Measurements from ENCODE around the gene RRP1.

The RRP1 gene

GRCh38 chr21:43789276-43790009 lies at the start of gene RRP1:
Gene RRP1 (plus strand): TSS chr21:43789577. CDS start chr21:43789630, 53 bp downstream.
- FAIRE-seq (peak; percentile 82), DNase-seq (ENCODE audit: insufficient read length, low spot score) (peak; percentile 94)

- no peak for DNase-seq (ENCODE audit: insufficient read length, low spot score)
- FAIRE-seq = no peak
Observed at GRCh38 chr21:43739621-43740435, 49.5 kb upstream of the RRP1 start.

GRCh38 chr21:43740497-43741156 lies 48.8 kb upstream of the RRP1 start:
- FAIRE-seq = no peak

GRCh38 chr21:43741423-43742096 lies 47.8 kb upstream of the RRP1 start:
- DNase-seq (ENCODE audit: insufficient read length, low spot score) (no peak), FAIRE-seq (no peak)

More at GRCh38 chr21:43740497-43741156, 48.8 kb upstream of the RRP1 start:
- no peak for DNase-seq (ENCODE audit: insufficient read length, low spot score)

GRCh38 chr21:43743947-43744346 lies 45.4 kb upstream of the RRP1 start:
- no peak for FAIRE-seq

GRCh38 chr21:43744725-43745124 lies 44.7 kb upstream of the RRP1 start:
- DNase-seq (ENCODE audit: insufficient read length, low spot score) = no peak
- no peak for FAIRE-seq

More at GRCh38 chr21:43743947-43744346, 45.4 kb upstream of the RRP1 start:
- DNase-seq (ENCODE audit: insufficient read length, low spot score) = no peak

GRCh38 chr21:43745772-43746517 lies 43.4 kb upstream of the RRP1 start:
- no peak for FAIRE-seq

GRCh38 chr21:43748622-43749021 lies 40.8 kb upstream of the RRP1 start:
- FAIRE-seq (no peak), DNase-seq (ENCODE audit: insufficient read length, low spot score) (no peak)

More at GRCh38 chr21:43745772-43746517, 43.4 kb upstream of the RRP1 start:
- no peak for DNase-seq (ENCODE audit: insufficient read length, low spot score)

- DNase-seq (ENCODE audit: insufficient read length, low spot score) (no peak), FAIRE-seq (no peak)
Observed at GRCh38 chr21:43749651-43750262, 39.6 kb upstream of the RRP1 start.

GRCh38 chr21:43750339-43751033 lies 38.9 kb upstream of the RRP1 start:
- DNase-seq (ENCODE audit: insufficient read length, low spot score) = no peak
- FAIRE-seq = no peak

GRCh38 chr21:43751955-43752591 lies 37.3 kb upstream of the RRP1 start:
- FAIRE-seq = no peak

GRCh38 chr21:43752758-43753438 lies 36.5 kb upstream of the RRP1 start:
- FAIRE-seq = no peak

More at GRCh38 chr21:43751955-43752591, 37.3 kb upstream of the RRP1 start:
- no peak for DNase-seq (ENCODE audit: insufficient read length, low spot score)

GRCh38 chr21:43753439-43753799 lies 36.0 kb upstream of the RRP1 start:
- FAIRE-seq = no peak
- no peak for DNase-seq (ENCODE audit: insufficient read length, low spot score)

More at GRCh38 chr21:43752758-43753438, 36.5 kb upstream of the RRP1 start:
- no peak for DNase-seq (ENCODE audit: insufficient read length, low spot score)

GRCh38 chr21:43754948-43755781 lies 34.2 kb upstream of the RRP1 start:
- FAIRE-seq = no peak
- DNase-seq (ENCODE audit: insufficient read length, low spot score) = no peak

GRCh38 chr21:43755820-43756594 lies 33.4 kb upstream of the RRP1 start:
- FAIRE-seq (no peak), DNase-seq (ENCODE audit: insufficient read length, low spot score) (no peak)

GRCh38 chr21:43757601-43758000 lies 31.8 kb upstream of the RRP1 start:
- DNase-seq (ENCODE audit: insufficient read length, low spot score) = no peak
- no peak for FAIRE-seq

Data from GM19239 (cell line).